HepG2 (cell line): ENCODE results near the gene PPAT.

Experiments used
- RAD51 ChIP-seq: fragments of 450-650 bp; IDR thresholded peaks from 2 replicates; pipeline ENCODE4 v1.6.1; 2016; ENCODE audit warnings: borderline replicate concordance
- SIN3A ChIP-seq: IDR thresholded peaks from 2 replicates; pipeline ENCODE4 v1.6.1; 2011; ENCODE audit warnings: low read depth, mild to moderate bottlenecking, control low read depth, low read length, borderline replicate concordance
- TAF1 ChIP-seq: sonication (generic); formaldehyde crosslinking; IDR thresholded peaks from 2 replicates; pipeline ENCODE4 v1.4.0; 2020; ENCODE audit warnings: missing genetic modification reagents
- ZBTB49 ChIP-seq: sonication (generic); formaldehyde crosslinking; IDR thresholded peaks from 2 replicates; pipeline ENCODE4 v1.4.0; 2020; ENCODE audit warnings: missing genetic modification reagents, borderline replicate concordance

- TF ChIP-seq TAF1 (CRISPR knock-in tag) (no peak), ZBTB49 (CRISPR knock-in tag) (no peak), RAD51 (no peak), SIN3A (no peak)
These were observed 3.4 kb upstream of the PPAT start for GRCh38 chr4:56438766-56439165.
